Esophagus squamous epithelium (tissue), 5 donors: ENCODE data around the gene RAVER2. TPM values are rescaled to one million over a fixed set of nuclear protein-coding genes. Genes with fewer than 3 reads are reported as not detected.

ENCODE experiments used
- DNase-seq: peaks from one replicate; lab custom pipeline; 2025; lab: John Stamatoyannopoulos, UW
- H3K27ac ChIP-seq, 4 donors: fragments of 200-600 bp; sonication (generic); one replicate each; pipeline ENCODE4 v1.5.1; 2016 to 2019; ENCODE audit warnings: mild to moderate bottlenecking in 1 of 4
- H3K27me3 ChIP-seq, 4 donors: fragments of 200-600 bp; sonication (generic); 1 replicate in 3 of 4; 2 replicates in 1 of 4; pipeline versions ENCODE4 v1.5.1 to v1.6.0; 2017 to 2021; ENCODE audit warnings: antibody characterized with exemption in 1 of 4
- H3K36me3 ChIP-seq, 3 donors: fragments of 200-600 bp; sonication (generic); one replicate each; pipeline ENCODE4 v1.5.1; 2016 to 2019
- H3K4me1 ChIP-seq, 3 donors: fragments of 200-600 bp; sonication (generic); one replicate each; pipeline ENCODE4 v1.5.1; 2017 to 2019
- H3K4me3 ChIP-seq, 4 donors: fragments of 200-600 bp; sonication (generic); 1 replicate in 3 of 4; 2 replicates in 1 of 4; pipeline ENCODE4 v1.5.1; 2016 to 2019; ENCODE audit warnings: mild to moderate bottlenecking in 2 of 4, moderate library complexity in 1 of 4
- H3K9me3 ChIP-seq, 3 donors: fragments of 200-600 bp; sonication (generic); one replicate each; pipeline ENCODE4 v1.5.1; 2016 to 2019
- CTCF ChIP-seq, 6 experiments: fragments of 450-650 bp in 4 of 6; fragments of 200-600 bp in 2 of 6; sonication (generic) in 2 of 6; IDR thresholded peaks; one replicate each; pipeline ENCODE4 v1.5.1; 2016 to 2019; ENCODE audit warnings: antibody characterized with exemption in 6 of 6, mild to moderate bottlenecking in 4 of 6, moderate library complexity in 4 of 6
- POLR2A ChIP-seq, 4 donors: fragments of 450-650 bp; IDR thresholded peaks; one replicate each; pipeline ENCODE4 v1.6.1; 2017; ENCODE audit warnings: antibody characterized with exemption in 4 of 4, mild to moderate bottlenecking in 4 of 4, moderate library complexity in 3 of 4
- WGBS, 2 donors: methylation state at CpG; one replicate each; pipeline ENCODE4 v1.1.5; 2018; 5-methylcytosine and 5-hydroxymethylcytosine counted together
- intact Hi-C: fragments of 100-400 bp; cut with DNase I; formaldehyde crosslinking; loops from one replicate; pipeline ENCODE4 v1.15.0; 2022
- total RNA-seq, 4 donors: library from RNA; depleted of rRNA; stranded (reverse); fragments of >200 nt; gene quantifications; one replicate each; pipeline ENCODE4 v1.1.0, GENCODE V29; 2016
- donor health status: DM: yes; HTN: yes; CAD: no.

Gene RAVER2
- total RNA-seq, 4 donors from 2014 or later: 7.1 to 17.0 (median 11.8) TPM

- DNase-seq: no peak
- TF ChIP-seq CTCF (IDR thresholded peaks at IDR 0.05) (no peak), POLR2A (IDR thresholded peaks at IDR 0.05) (no peak)
- intact Hi-C loops: no loop called here
- no peak overlapping the region for H3K4me3 ChIP-seq
- H3K36me3 ChIP-seq: peaks cover 5 to 80% (median 13%) of the 10 kb centered on the region in 3 donors
- no peaks in the 10 kb centered on the region for H3K27me3 ChIP-seq
- no peak overlapping the region for H3K27ac ChIP-seq
- no peaks in the 10 kb centered on the region for H3K9me3 ChIP-seq
- no peaks in the 10 kb centered on the region for H3K4me1 ChIP-seq
Measured at GRCh38 chr1:64878090-64878489, 133.2 kb downstream of the RAVER2 start.

GRCh38 chr1:64878931-64879611 is 134.2 kb downstream of the RAVER2 start:
- peaks cover 5 to 80% (median 13%) of the 10 kb centered on the region in 3 donors for H3K36me3 ChIP-seq
- DNase-seq: no peak

GRCh38 chr1:64880449-64880848 is 135.6 kb downstream of the RAVER2 start:
- Histone ChIP-seq H3K27ac (no peak overlapping the region), H3K4me3 (no peak overlapping the region), H3K36me3 (peaks cover 0 to 71% (median 12%) of the 10 kb centered on the region in 3 donors), H3K4me1 (no peaks in the 10 kb centered on the region), H3K9me3 (no peaks in the 10 kb centered on the region), H3K27me3 (no peaks in the 10 kb centered on the region)
- no peak for DNase-seq
- no peak for TF ChIP-seq POLR2A (IDR thresholded peaks at IDR 0.05)
- TF ChIP-seq CTCF (IDR thresholded peaks at IDR 0.05): no peak
- intact Hi-C loops: no loop called here
- WGBS, 2 donors: 74 to 95% methylated on average over 3 to 4 of the region's 4 CpGs

More at GRCh38 chr1:64878931-64879611, 134.2 kb downstream of the RAVER2 start:
- no peak for TF ChIP-seq CTCF (IDR thresholded peaks at IDR 0.05)
- Histone ChIP-seq H3K27ac (no peak overlapping the region), H3K4me3 (no peak overlapping the region), H3K27me3 (no peaks in the 10 kb centered on the region), H3K4me1 (no peaks in the 10 kb centered on the region), H3K9me3 (no peaks in the 10 kb centered on the region)
- 86 to 90% methylated on average over 12 of the region's 12 CpGs for WGBS, 2 donors
- intact Hi-C loops: no loop called here

- DNase-seq: no peak
- TF ChIP-seq POLR2A (IDR thresholded peaks at IDR 0.05) (no peak), CTCF (IDR thresholded peaks at IDR 0.05) (no peak)
- no peaks in the 10 kb centered on the region for H3K27me3 ChIP-seq
- no peak overlapping the region for H3K4me3 ChIP-seq
- no peaks in the 10 kb centered on the region for H3K4me1 ChIP-seq
- peaks cover 0 to 67% (median 4%) of the 10 kb centered on the region in 3 donors for H3K36me3 ChIP-seq
- H3K9me3 ChIP-seq: no peaks in the 10 kb centered on the region
- no peak overlapping the region for H3K27ac ChIP-seq
- WGBS, 2 donors: 100% methylated on average over 1 of the region's 1 CpG
- intact Hi-C loops: no loop called here
Measured at GRCh38 chr1:64881281-64881680, 136.4 kb downstream of the RAVER2 start.

Other genes with a start within 250 kb of the RAVER2 start
- 10 to 100 TPM; 59.7 to 92.7 (median 64.1) TPM for gene JAK1, start 221.5 kb downstream of the RAVER2 start, total RNA-seq